Parathyroid adenoma (tissue), 2 donors: ENCODE data around the gene C20orf141.

ENCODE experiments used
- H2AFZ ChIP-seq: fragments of 300-600 bp; sonication (generic); one replicate; pipeline ENCODE4 v1.7.0; 2017; ENCODE audit warnings: antibody characterized with exemption, mild to moderate bottlenecking
- H3K27ac ChIP-seq: fragments of 300-600 bp; sonication (generic); one replicate; pipeline ENCODE4 v1.7.0; 2017
- H3K27me3 ChIP-seq: fragments of 300-600 bp; sonication (generic); one replicate; pipeline ENCODE4 v1.7.0; 2017; ENCODE audit warnings: low read length; ENCODE audit not compliant: control insufficient read depth, insufficient read depth
- H3K36me3 ChIP-seq: fragments of 300-600 bp; sonication (generic); one replicate; pipeline ENCODE4 v1.7.0; 2017; ENCODE audit warnings: low read length; ENCODE audit not compliant: control insufficient read depth, insufficient read depth
- H3K4me1 ChIP-seq: fragments of 300-600 bp; sonication (generic); one replicate; pipeline ENCODE4 v1.7.0; 2017; ENCODE audit warnings: control low read depth
- H3K4me2 ChIP-seq: fragments of 300-600 bp; sonication (generic); one replicate; pipeline ENCODE4 v1.7.0; 2017; ENCODE audit warnings: low read length
- H3K4me3 ChIP-seq: fragments of 300-600 bp; sonication (generic); one replicate; pipeline ENCODE4 v1.7.0; 2017; ENCODE audit warnings: low read depth, low read length
- H3K79me2 ChIP-seq: fragments of 300-600 bp; sonication (generic); one replicate; pipeline ENCODE4 v1.7.0; 2017; ENCODE audit warnings: control low read depth
- H3K9ac ChIP-seq: fragments of 300-600 bp; sonication (generic); one replicate; pipeline ENCODE4 v1.7.0; 2017; ENCODE audit warnings: mild to moderate bottlenecking
- H3K9me3 ChIP-seq: fragments of 300-600 bp; sonication (generic); one replicate; pipeline ENCODE4 v1.7.0; 2017; ENCODE audit warnings: low read length; ENCODE audit not compliant: control insufficient read depth
- CTCF ChIP-seq: fragments of 300-600 bp; sonication (generic); IDR thresholded peaks from one replicate; pipeline ENCODE4 v1.7.0; 2017; ENCODE audit warnings: antibody characterized with exemption, mild to moderate bottlenecking
- donor health status: primary hyperparathyroidism.

C20orf141 gene

DNA sequence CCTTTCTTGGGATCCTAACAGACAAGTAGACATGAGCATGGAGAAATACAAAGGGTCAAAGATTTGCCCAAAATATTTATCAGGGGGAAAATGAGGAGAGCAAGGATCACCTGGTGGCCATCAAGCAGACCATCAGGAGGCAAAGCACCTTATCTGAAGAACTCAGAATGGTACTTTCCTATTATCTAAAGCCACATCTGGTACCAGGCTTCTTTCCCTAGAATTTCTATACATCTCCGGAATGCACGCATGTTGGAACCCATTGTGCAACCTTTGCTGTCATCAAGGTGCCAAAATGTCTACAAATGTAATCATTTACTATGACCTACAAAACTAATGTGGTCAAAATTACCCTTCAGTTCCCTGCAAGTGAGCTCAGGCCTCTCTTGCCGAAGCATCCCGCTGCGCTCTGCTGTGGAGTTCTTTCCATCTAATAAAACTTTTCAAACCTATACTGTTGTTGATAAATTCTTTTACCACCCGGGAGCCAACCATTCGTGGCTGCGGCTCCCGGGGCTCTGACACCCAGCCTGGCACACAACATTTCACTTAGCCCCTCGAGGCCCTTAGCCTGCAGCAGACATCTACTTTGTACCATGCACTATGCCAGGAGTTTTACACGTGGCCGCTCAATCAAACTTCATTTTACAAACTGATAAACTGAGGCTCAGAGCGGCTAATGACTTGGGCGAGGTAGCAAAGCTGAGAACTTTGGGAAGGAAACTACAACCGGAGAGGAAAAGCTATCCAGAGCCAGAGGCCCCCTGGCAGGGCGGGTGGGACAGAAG, 10.6 kb upstream of the C20orf141 start:
- H2AFZ ChIP-seq: no peak overlapping the region
- H3K27me3 ChIP-seq: peaks cover 6% of the 10 kb centered on the region
- H3K79me2 ChIP-seq: no peaks in the 10 kb centered on the region
- H3K4me3 ChIP-seq: no peak overlapping the region
- no peak overlapping the region for H3K9ac ChIP-seq
- H3K9me3 ChIP-seq: no peaks in the 10 kb centered on the region
- H3K27ac ChIP-seq: no peak overlapping the region
- H3K36me3 ChIP-seq: no peaks in the 10 kb centered on the region
- no peak for TF ChIP-seq CTCF
- no peak overlapping the region for H3K4me2 ChIP-seq
- H3K4me1 ChIP-seq: peaks cover 3% of the 10 kb centered on the region

DNA sequence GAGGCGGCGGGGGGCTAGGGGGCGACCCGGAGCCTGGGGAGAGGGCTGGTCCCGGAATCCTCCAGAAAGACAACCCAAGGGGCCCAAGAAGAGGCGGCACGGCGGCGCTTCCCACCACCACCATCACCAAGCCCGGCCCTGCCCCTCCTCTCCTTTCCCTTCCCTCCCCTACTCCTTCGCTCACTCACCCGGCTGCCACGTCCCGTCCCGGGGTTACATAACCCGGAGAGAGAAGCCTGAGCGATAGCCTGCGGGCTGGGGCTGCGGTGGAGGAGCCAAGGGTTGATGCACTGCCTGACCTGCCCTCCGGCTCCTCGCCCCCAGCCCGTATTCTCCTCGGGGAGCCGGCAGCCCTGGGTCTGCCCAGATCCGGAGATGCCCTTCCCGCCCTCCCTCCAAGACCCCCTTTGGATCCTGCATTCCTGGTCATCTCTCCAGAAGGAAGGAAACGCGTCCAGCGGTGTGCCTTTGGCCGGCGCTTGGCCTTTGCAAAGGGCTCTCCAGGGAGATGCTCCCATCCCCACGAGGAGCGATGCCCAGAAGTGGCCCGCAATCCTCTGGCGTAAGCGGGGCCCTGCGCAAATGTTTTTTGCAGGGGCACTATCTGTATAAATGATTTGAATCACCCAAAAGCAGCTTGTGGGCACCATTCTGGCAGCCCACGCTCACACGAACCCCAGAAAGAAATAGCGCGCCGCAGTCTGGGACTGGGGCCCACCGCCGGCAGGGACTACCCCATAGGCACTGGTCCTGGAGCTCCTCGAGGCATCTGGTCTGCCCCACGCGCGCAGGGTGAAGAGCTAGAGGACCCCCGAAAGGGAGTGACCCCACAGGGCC, 9.7 kb upstream of the C20orf141 start:
- H3K36me3 ChIP-seq: no peaks in the 10 kb centered on the region
- peaks cover 3% of the 10 kb centered on the region for H3K4me1 ChIP-seq
- H2AFZ ChIP-seq: no peak overlapping the region
- H3K9ac ChIP-seq: no peak overlapping the region
- H3K4me3 ChIP-seq: no peak overlapping the region
- no peak overlapping the region for H3K4me2 ChIP-seq
- H3K79me2 ChIP-seq: no peaks in the 10 kb centered on the region
- H3K27ac ChIP-seq: no peak overlapping the region
- peaks cover 6% of the 10 kb centered on the region for H3K27me3 ChIP-seq
- no peak for TF ChIP-seq CTCF
- no peaks in the 10 kb centered on the region for H3K9me3 ChIP-seq

- H3K9ac ChIP-seq: no peak overlapping the region
- H3K9me3 ChIP-seq: no peaks in the 10 kb centered on the region
- H3K4me1 ChIP-seq: peaks cover 3% of the 10 kb centered on the region
- H3K4me2 ChIP-seq: no peak overlapping the region
- no peaks in the 10 kb centered on the region for H3K79me2 ChIP-seq
- H2AFZ ChIP-seq: no peak overlapping the region
- H3K4me3 ChIP-seq: no peak overlapping the region
- no peak for TF ChIP-seq CTCF
- H3K27me3 ChIP-seq: peaks cover 4% of the 10 kb centered on the region
- H3K27ac ChIP-seq: no peak overlapping the region
- no peaks in the 10 kb centered on the region for H3K36me3 ChIP-seq
Measured at GRCh38 chr20:2805689-2806350, 9.0 kb upstream of the C20orf141 start.

- H2AFZ ChIP-seq: no peak overlapping the region
- TF ChIP-seq CTCF: no peak
- H3K36me3 ChIP-seq: no peaks in the 10 kb centered on the region
- H3K4me3 ChIP-seq: no peak overlapping the region
- H3K27me3 ChIP-seq: no peaks in the 10 kb centered on the region
- H3K9ac ChIP-seq: no peak overlapping the region
- H3K79me2 ChIP-seq: no peaks in the 10 kb centered on the region
- no peak overlapping the region for H3K4me2 ChIP-seq
- H3K4me1 ChIP-seq: peaks cover 3% of the 10 kb centered on the region
- no peak overlapping the region for H3K27ac ChIP-seq
- H3K9me3 ChIP-seq: no peaks in the 10 kb centered on the region
Measured at GRCh38 chr20:2806351-2806701, 8.5 kb upstream of the C20orf141 start.
